SK-N-SH (cell line): ENCODE measurements around the gene KLF7. TPM values are rescaled to one million over a fixed set of nuclear protein-coding genes. Genes with fewer than 3 reads are reported as not detected.

Source experiments
- CTCF ChIA-PET: fragments of 300-600, 350-600 bp; formaldehyde crosslinking; extraction: SDS; loops from one replicate; lab custom pipeline; 2021; lab: Yijun Ruan, JAX
- POLR2A ChIA-PET: fragments of 350-600 bp; sonication (Branson Sonifier 250); formaldehyde crosslinking; extraction: SDS; loops from one replicate; lab custom pipeline; 2020; ENCODE audit warnings: antibody characterized with exemption, inconsistent platforms; lab: Yijun Ruan, JAX
- DNase-seq: peaks from one replicate; pipeline ENCODE4 v3.0.0; 2012
- H2AFZ ChIP-seq: fragments of 200-600 bp; sonication (generic); 2 replicates; pipeline ENCODE4 v1.8.1; 2016; ENCODE audit warnings: antibody characterized with exemption, mild to moderate bottlenecking, low read depth
- H3F3A ChIP-seq: fragments of 200-600 bp; sonication (generic); replicated peaks from 2 replicates; pipeline ENCODE3; 2016; ENCODE audit warnings: antibody characterized with exemption, mild to moderate bottlenecking; ENCODE audit not compliant: insufficient read depth
- H3K27ac ChIP-seq, 2 experiments: fragments of 200-500 bp in 1 of 2; fragments of 200-600 bp in 1 of 2; sonication (Bioruptor generic) in 1 of 2; sonication (generic), shearing (Covaris generic) in 1 of 2; 2 replicates each; pipeline versions ENCODE4 v1.5.1 to v1.6.1; 2014 to 2016; ENCODE audit warnings: low read depth in 2 of 2, inconsistent platforms in 1 of 2, low read length in 1 of 2, mild to moderate bottlenecking in 1 of 2, mixed read lengths in 1 of 2
- H3K27me3 ChIP-seq: fragments of 200-600 bp; sonication (generic), shearing (Covaris generic); 2 replicates; pipeline ENCODE4 v1.6.1; 2016; ENCODE audit warnings: mixed run types; ENCODE audit not compliant: insufficient read depth
- H3K36me3 ChIP-seq, 2 experiments: fragments of 200-500 bp in 1 of 2; fragments of 200-600 bp in 1 of 2; sonication (Bioruptor generic) in 1 of 2; sonication (generic) in 1 of 2; replicated peaks in 1 of 2; 2 replicates each; pipeline versions ENCODE3 to v1.5.1; 2014 to 2016; ENCODE audit warnings: low read length in 1 of 2, mild to moderate bottlenecking in 1 of 2; ENCODE audit not compliant: insufficient read depth in 2 of 2, control insufficient read depth in 1 of 2
- H3K4me1 ChIP-seq, 2 experiments: fragments of 200-500 bp in 1 of 2; fragments of 200-600 bp in 1 of 2; sonication (Bioruptor generic) in 1 of 2; sonication (generic), shearing (Covaris generic) in 1 of 2; 2 replicates each; pipeline versions ENCODE4 v1.5.1 to v1.6.1; 2014 to 2016; ENCODE audit warnings: low read depth in 1 of 2, low read length in 1 of 2, mixed run types in 1 of 2; ENCODE audit not compliant: insufficient read depth in 2 of 2, control insufficient read depth in 1 of 2
- H3K4me2 ChIP-seq: fragments of 200-600 bp; sonication (generic), shearing (Covaris generic); 2 replicates; pipeline ENCODE4 v1.6.1; 2017; ENCODE audit warnings: mixed run types
- H3K4me3 ChIP-seq, 2 experiments: fragments of 200-500 bp in 1 of 2; fragments of 200-600 bp in 1 of 2; sonication (Bioruptor generic) in 1 of 2; sonication (generic), shearing (Covaris generic) in 1 of 2; 2 replicates each; pipeline versions ENCODE4 v1.5.1 to v1.8.1; 2014 to 2016; ENCODE audit warnings: low read depth in 2 of 2, inconsistent platforms in 1 of 2, low read length in 1 of 2, mild to moderate bottlenecking in 1 of 2, mixed read lengths in 1 of 2, moderate library complexity in 1 of 2
- H3K79me2 ChIP-seq: fragments of 200-600 bp; sonication (generic); 2 replicates; pipeline ENCODE4 v1.8.1; 2017; ENCODE audit warnings: mild to moderate bottlenecking; ENCODE audit not compliant: insufficient read depth
- H3K9ac ChIP-seq: fragments of 200-600 bp; sonication (generic); 2 replicates; pipeline ENCODE4 v1.6.1; 2017; ENCODE audit warnings: mixed run types
- H3K9me2 ChIP-seq: fragments of 200-600 bp; sonication (generic); 2 replicates; pipeline ENCODE4 v1.6.1; 2017; ENCODE audit warnings: mixed run types
- H3K9me3 ChIP-seq: fragments of 200-600 bp; sonication (generic); 2 replicates; pipeline ENCODE4 v1.6.1; 2017; ENCODE audit warnings: mixed run types, mild to moderate bottlenecking, moderate library complexity
- H4K20me1 ChIP-seq: fragments of 200-600 bp; sonication (generic); 2 replicates; pipeline ENCODE4 v1.6.1; 2017; ENCODE audit warnings: mild to moderate bottlenecking, mixed run types; ENCODE audit not compliant: insufficient read depth
- CHD2 ChIP-seq: fragments of 150-350 bp; IDR thresholded peaks from 2 replicates; pipeline ENCODE4 v1.6.1; 2018; ENCODE audit warnings: low read length; ENCODE audit not compliant: partially characterized antibody
- CTCF ChIP-seq: fragments of 200-600 bp; sonication (generic); IDR thresholded peaks from 2 replicates; pipeline ENCODE4 v1.6.1; 2017; ENCODE audit warnings: antibody characterized with exemption, mild to moderate bottlenecking, moderate library complexity
- ELF1 ChIP-seq: IDR thresholded peaks from 2 replicates; pipeline ENCODE4 v1.4.0; 2012
- FOSL2 ChIP-seq: IDR thresholded peaks from 2 replicates; pipeline ENCODE4 v1.4.0; 2012; ENCODE audit warnings: low read depth, mild to moderate bottlenecking, moderate library complexity, borderline replicate concordance
- GABPA ChIP-seq: IDR thresholded peaks from 2 replicates; pipeline ENCODE4 v1.4.0; 2012; ENCODE audit warnings: low read depth, mild to moderate bottlenecking
- GATA2 ChIP-seq: sonication (generic); formaldehyde crosslinking; IDR thresholded peaks from 2 replicates; pipeline ENCODE4 v1.5.0; 2020; ENCODE audit warnings: mild to moderate bottlenecking, missing genetic modification reagents
- NRF1 ChIP-seq: IDR thresholded peaks from 2 replicates; pipeline ENCODE4 v1.6.1; 2012; ENCODE audit warnings: low read depth, mild to moderate bottlenecking, low read length
- PBX3 ChIP-seq: IDR thresholded peaks from 2 replicates; pipeline ENCODE4; 2012
- POLR2AphosphoS5 ChIP-seq: IDR thresholded peaks from 2 replicates; pipeline ENCODE4 v1.6.1; 2012; ENCODE audit warnings: low read depth, low read length
- REST ChIP-seq: IDR thresholded peaks from 2 replicates; pipeline ENCODE4 v1.6.1; 2012; ENCODE audit warnings: mild to moderate bottlenecking, low read depth, low read length, moderate library complexity
- RFX5 ChIP-seq: IDR thresholded peaks from 2 replicates; pipeline ENCODE4 v1.6.1; 2012; ENCODE audit warnings: mild to moderate bottlenecking, improper control_type of control experiment, low read length
- RXRA ChIP-seq: IDR thresholded peaks from 2 replicates; pipeline ENCODE4 v1.4.0; 2012; ENCODE audit warnings: low read depth, mild to moderate bottlenecking, borderline replicate concordance
- SIN3A ChIP-seq: IDR thresholded peaks from 2 replicates; pipeline ENCODE4 v1.6.1; 2012; ENCODE audit warnings: low read depth, mild to moderate bottlenecking, low read length, moderate library complexity, borderline replicate concordance
- SMC3 ChIP-seq: IDR thresholded peaks from 2 replicates; pipeline ENCODE4 v1.6.1; 2012; ENCODE audit warnings: low read depth, low read length, improper control_type of control experiment
- TEAD4 ChIP-seq: IDR thresholded peaks from 2 replicates; pipeline ENCODE4 v1.4.0; 2012; ENCODE audit warnings: mild to moderate bottlenecking, borderline replicate concordance; ENCODE audit not compliant: insufficient read depth
- USF2 ChIP-seq: fragments of 150-350 bp; IDR thresholded peaks from 2 replicates; pipeline ENCODE4 v1.6.1; 2017; ENCODE audit warnings: antibody characterized with exemption, low read length, low read depth, borderline replicate concordance
- ZBTB33 ChIP-seq: IDR thresholded peaks from 2 replicates; pipeline ENCODE4 v1.4.0; 2012; ENCODE audit warnings: low read depth, borderline replicate concordance
- WGBS: methylation state at CpG from one replicate; pipeline ENCODE4 v1.1.6; 2017; ENCODE audit warnings: low lambda C conversion rate; 5-methylcytosine and 5-hydroxymethylcytosine counted together
- polyA plus RNA-seq, 3 experiments: library from polyadenylated mRNA; depleted of rRNA; stranded (reverse); fragments of >200 nt; gene quantifications; 2 replicates each; pipeline ENCODE4 v1.2.3, GENCODE V29; 2012

Gene KLF7
- polyA plus RNA-seq, 1 of the 3 experiments (the other 2 are of a cell fraction), result 7.5 TPM

- TF ChIP-seq CTCF (no peak), NRF1 (no peak), POLR2AphosphoS5 (no peak), RFX5 (no peak), SIN3A (no peak), USF2 (no peak)
- TF ChIP-seq, all 33 proteins: peak for 0
Measured at GRCh38 chr2:207109768-207110167, 56.0 kb downstream of the KLF7 start (continued).

- WGBS, result 88% methylated on average over 1 of the region's 1 CpG
- peaks cover 88% of the 10 kb centered on the region for H4K20me1 ChIP-seq
- CTCF ChIA-PET, result interaction anchor here (1.7 to 3.1 kb wide), 4 partner anchors 8 to 365 kb away, joined by 4 to 23 read pairs (median 9); partner anchors contain the start of gene KLF7
Measured at GRCh38 chr2:207108440-207108839, 57.3 kb downstream of the KLF7 start.

More at GRCh38 chr2:207108440-207108839, 57.3 kb downstream of the KLF7 start:
- Histone ChIP-seq H3K4me2 (no peak overlapping the region), H3K79me2 (peaks cover 99% of the 10 kb centered on the region), H3K27ac (peak overlapping the region in 1 of 2 experiments; percentile 87; a peak in 2 of 4 replicates), H3K9ac (no peak overlapping the region), H3K9me2 (no peaks in the 10 kb centered on the region), H3F3A (peaks cover 16% of the 10 kb centered on the region), H3K9me3 (no peaks in the 10 kb centered on the region), H3K36me3 (peaks cover 46 to 70% of the 10 kb centered on the region in 2 experiments), H3K27me3 (no peaks in the 10 kb centered on the region), H3K4me3 (no peak overlapping the region), H2AFZ (no peak overlapping the region), H3K4me1 (peaks cover 0 to 54% of the 10 kb centered on the region in 2 experiments; a peak in 2 of 4 replicates)
- TF ChIP-seq ELF1 (no peak), USF2 (no peak), TEAD4 (no peak), ZBTB33 (no peak), REST (no peak), GABPA (no peak), FOSL2 (no peak), CHD2 (no peak), SMC3 (no peak), PBX3 (no peak), RXRA (no peak), GATA2 (no peak)
- POLR2A ChIA-PET, result interaction anchor here (1.2 kb wide), 1 partner anchor 57 kb away, joined by 5 read pairs; the partner anchor contains the start of gene KLF7
- DNase-seq, result no peak
